ENCODE results near the gene FMN1.

- TF ChIP-seq CTCF (conservative IDR thresholded peaks at IDR 0.05) (no peak), EZH2 (IDR thresholded peaks at IDR 0.05; ENCODE audit: low read depth) (no peak)
Measured at GRCh38 chr15:32840507-32841245, 353.8 kb downstream of the FMN1 start.
